NCI-H526 treated with DMSO at 0.1 percent for 48 hours (cell line): Measurements from ENCODE around the gene ROR1.
"Not testable (repeated sequence)": the region's sequence is repeated elsewhere in the genome, so short reads cannot be mapped to it uniquely, and the experiment has no call there.

Experiments
- DNase-seq: peaks from one replicate; lab custom pipeline; 2025; lab: John Stamatoyannopoulos, UW

The ROR1 gene

DNA sequence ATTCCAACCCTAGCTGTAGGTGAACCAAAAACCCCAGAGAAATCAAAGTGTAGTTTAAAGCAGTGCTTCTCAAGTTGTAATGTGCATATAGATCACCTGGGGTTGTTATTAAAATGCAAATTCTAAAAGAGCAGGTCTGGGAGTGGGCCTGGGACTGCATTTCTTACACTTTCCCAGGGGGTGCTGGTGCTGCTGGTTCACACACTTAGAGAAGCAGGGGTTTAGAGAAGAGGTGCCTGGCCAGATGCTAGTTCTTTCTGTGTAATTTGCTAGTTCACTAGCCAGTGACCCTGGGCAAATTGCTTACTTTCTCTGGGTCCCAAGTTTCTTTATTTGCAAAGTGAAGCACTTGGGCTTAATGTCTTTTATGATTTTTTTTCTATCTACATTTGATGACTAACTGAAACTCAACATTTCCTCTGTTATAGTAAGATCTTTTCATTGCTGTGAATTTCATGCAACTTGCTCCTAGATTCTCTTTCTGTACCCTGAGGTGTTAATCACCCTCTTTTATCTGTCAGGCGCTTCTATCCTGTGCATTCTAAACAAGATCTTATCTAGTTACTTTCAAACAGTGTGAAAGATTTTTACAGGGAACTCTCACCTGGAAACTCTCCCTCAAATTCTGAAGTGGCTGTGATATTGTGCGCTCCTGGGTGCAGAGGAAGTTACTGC lies 287.8 kb downstream of the ROR1 start:
- no peak for DNase-seq

DNA sequence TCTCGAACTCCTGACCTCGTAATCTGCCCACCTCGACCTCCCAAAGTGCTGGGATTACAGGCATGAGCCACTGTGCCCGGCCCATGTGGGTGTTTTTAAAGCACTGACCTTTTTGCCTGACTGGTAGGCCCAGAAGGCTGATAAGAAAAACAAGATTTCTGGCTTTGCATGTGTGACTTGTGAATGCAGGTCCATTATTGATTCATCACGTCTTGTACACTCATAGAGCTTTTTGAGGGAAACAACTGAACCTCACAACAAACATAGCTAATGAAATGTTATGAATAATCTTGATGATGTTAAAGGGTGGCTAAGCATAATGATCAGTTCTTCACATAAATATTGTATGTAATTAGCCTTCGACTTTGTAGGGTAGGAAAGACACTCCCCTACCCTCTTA lies 288.7 kb downstream of the ROR1 start:
- DNase-seq: no peak

DNA sequence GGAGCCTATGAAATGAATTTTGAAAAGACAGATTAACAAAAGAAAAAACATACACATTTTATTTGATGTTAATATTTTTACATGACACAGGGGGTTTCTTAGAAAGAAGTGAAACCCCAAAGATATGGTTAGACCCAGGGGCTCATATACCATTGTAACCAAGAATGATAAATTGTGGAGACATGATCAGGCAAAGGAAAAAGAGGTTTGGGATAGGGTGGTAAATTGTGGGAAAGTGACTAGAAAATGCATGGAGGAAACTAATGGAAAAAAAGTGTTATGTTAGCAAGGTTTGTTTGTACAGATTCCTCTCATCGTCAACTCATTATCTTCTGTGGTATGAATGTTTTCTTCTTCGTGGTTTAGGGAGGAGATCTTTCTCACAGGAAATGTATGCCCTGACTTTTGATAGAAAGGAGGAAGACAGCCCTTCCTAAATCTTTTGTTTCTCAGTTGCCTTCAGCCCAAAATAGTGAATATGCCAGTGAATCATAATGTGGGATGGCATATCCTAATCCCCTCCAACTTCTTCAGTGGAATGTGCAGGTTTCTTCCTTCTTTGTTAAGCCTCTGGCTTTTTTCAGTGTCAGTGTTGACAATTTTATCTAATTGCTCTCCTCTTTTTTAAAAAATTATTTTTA lies 289.2 kb downstream of the ROR1 start:
- DNase-seq: no peak

DNA sequence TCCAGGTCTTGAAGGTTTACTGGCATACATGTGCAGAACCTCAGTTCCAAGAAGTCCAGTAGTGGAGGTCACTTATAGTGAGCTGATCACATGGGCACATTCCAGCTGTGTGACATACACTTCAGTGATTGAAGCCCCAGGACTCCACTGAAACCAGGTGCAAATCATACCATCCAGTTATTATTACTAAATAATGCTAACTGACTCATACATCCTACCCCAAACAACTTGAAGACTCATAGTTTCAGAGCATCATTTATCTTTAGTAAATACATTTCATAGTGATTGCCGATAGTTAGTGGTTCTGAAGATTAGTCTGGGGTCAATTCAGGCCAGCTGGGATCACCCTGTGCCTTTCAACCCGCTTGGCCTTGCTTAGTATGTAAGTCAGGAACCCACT lies 291.8 kb downstream of the ROR1 start:
- DNase-seq: no peak

- DNase-seq: no peak
Measured at GRCh38 chr1:64072089-64072793, 298.4 kb downstream of the ROR1 start.

DNA sequence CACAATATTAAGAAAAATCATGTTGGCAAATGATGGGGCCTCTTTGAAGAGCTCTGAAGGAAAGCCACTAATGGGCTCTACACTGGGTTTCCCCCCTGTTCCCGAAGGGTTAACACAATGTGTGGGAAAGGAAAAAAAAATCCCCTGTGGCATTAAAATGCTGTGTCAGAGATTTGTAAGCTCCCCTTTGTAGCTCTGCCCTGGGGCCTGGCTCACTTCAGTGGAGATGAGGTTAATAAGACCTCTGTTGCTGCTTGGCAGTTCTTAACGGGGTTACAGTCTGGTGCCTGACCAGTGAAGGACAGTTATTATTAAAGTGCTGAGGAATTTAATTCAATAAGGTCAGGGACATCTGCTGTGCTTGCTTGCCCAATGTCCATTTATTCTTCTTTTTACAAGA lies 299.9 kb downstream of the ROR1 start:
- no peak for DNase-seq

- DNase-seq: no peak
Measured at GRCh38 chr1:64074767-64075166, 300.9 kb downstream of the ROR1 start.

- DNase-seq: no peak
Measured at GRCh38 chr1:64077281-64077940, 303.6 kb downstream of the ROR1 start.

DNA sequence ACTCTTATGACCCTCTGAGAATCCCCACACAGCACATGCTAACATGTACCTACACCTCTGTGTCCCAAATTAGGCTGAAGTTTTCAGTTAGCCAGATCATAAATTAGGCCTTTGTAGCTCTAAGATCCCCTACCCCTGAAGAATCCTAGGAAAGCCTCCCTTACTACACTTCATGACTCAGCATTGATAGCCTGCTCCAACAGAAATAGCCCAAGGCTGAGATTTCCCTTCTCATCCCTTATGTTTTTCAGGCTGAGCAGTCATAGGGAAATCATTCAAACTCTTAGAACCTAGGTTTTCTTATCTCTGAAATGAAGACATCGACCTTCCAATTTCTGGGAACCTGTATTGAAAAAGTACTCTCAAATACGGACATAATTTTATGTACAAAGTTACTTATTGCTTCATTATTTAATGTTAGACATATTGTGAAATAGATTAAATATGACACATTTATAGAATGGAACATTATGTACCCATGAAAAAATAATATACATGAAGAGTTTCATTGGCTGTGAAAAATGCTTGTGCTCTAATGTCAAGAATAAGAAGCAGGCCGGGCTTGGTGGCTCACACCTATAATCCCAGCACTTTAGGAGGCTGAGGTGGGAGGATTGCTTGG lies 307.2 kb downstream of the ROR1 start:
- no peak for DNase-seq

DNA sequence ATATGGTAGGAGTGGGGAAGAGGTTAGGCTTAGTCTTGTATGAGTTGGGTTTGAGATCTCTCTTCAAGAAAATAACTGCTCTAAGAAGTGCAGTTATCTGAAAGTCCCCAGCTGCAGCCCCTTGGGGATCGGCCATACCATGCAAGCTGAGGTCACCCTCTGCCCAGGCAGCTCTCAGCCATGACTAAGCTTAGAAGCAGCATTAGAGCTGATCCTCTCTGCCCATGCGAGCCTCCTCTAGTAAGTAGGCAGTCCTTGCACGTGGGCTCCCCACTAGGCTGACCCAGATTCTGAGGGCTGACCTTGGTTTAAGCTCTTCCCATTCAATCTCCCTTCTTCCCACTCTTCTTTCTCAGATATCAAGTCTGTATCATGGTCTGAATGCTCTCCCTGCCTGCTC lies 308.6 kb downstream of the ROR1 start:
- DNase-seq: no peak

DNA sequence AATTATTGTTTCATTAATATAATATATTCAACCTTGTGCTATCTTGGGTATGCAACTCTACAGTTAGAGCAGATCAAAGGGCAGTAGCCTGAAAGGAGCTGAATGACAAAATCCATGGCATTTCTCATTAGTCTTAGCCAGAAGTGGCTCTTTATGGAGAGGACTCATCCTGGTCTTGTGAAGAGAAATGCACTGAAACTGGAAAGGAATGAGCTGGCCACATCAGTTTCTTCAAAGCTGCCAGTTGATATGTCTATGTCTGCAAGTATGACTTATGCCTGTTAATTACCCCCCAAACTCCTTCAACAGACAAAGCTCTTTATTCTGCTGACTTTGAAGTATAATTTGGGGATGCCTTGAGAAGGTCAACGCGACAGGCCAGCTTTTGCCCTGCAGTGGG lies 310.6 kb downstream of the ROR1 start:
- DNase-seq: no peak

GRCh38 chr1:64087768-64088167 lies 314.0 kb downstream of the ROR1 start:
- peak; percentile 34 for DNase-seq

- no peak for DNase-seq
Measured at GRCh38 chr1:64090436-64090835, 316.6 kb downstream of the ROR1 start.

DNA sequence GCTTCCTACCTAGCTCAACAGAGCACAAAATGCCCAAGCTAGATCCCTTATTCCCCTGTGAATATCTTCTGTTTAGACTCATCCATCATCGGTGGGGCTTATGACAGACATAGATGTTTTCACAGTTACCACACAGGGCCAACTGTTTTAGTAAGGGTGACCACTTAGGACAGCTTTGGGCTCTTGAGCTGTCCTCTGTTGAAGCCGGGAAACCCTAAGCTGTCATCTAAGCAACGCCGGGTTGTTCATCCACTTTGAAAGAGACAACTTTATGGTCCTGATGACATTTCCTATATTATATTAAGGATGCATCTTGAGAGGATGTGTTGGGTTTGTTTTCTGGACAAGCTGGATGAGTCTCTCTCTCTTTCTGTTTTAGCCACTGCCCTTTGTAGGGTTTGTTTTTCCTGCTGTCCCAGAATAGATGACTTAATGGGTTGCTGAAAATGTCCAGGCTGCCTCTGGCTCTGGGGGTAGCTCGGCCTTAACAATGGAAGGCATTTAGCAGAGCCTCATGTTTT lies 319.1 kb downstream of the ROR1 start:
- no peak for DNase-seq

- no peak for DNase-seq
Measured at GRCh38 chr1:64093941-64094340, 320.1 kb downstream of the ROR1 start.

GRCh38 chr1:64095832-64096231 lies 322.0 kb downstream of the ROR1 start:
- no peak for DNase-seq

- DNase-seq: no peak
Measured at GRCh38 chr1:64097859-64098258, 324.0 kb downstream of the ROR1 start.

DNA sequence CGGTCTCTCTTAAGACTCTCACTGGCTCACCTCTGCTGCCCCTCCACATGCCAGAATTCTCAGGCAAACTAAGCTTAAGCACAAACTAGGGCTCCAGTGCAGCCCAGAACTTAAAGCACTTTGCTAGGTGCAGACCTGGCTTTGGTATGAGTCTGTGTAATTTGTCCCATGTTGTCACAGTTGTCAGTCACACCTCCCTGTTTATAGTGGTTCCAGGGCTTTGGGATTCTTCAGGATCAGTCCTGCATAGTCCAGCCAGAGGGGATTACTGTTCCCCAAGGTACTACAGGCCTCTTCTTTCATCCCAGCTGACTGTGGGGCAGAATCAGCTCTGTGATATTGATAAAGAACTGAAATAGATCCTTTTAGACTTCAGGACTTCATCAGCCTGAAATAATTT lies 324.6 kb downstream of the ROR1 start:
- no peak for DNase-seq

GRCh38 chr1:64098846-64099582 lies 325.2 kb downstream of the ROR1 start:
- DNase-seq: no peak

DNA sequence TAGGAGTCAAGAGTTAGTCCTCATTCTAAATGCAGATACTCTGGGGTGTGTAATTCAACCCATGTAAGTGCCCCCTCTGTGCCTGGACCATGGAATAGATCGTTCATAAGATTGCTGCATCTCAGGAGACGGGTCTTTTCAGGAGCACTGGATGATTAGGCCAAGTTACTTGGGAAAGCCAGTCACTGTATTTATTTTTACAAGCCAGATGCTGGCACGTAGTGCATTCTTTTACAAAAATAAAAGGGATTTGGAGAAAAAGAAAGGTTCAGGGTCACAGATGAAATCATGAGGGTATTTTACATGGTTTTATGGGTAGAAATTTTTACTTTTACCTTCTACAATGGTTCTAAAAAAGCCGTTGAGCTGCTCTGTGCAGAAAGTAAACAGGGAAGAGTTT lies 327.0 kb downstream of the ROR1 start:
- DNase-seq: no peak

DNA sequence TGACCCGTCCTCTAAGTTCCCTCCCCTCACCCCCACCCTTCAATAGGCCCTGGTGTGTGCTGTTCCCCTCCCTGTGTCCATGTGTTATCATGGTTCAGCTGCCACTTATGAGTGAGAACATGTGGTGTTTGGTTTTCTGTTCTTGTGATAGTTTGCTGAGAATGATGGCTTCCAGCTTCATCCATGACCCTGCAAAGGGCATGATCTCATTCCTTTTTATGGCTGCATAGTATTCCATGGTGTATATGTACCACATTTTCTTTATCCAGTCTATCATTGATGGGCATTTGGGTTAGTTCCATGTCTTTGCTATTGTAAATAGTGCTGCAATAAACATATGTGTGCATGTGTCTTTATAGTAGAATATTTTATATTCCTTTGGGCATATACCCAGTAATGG lies 330.8 kb downstream of the ROR1 start:
- not testable (repeated sequence) for DNase-seq
